Prostate gland (tissue), 2 donors: ENCODE data around the gene HIVEP3.

Experiments used
- CTCF ChIP-seq, 4 experiments: fragments of 200-600 bp in 2 of 4; fragments of 450-650 bp in 2 of 4; sonication (generic) in 2 of 4; IDR thresholded peaks; 1 replicate in 3 of 4; 2 replicates in 1 of 4; pipeline ENCODE4 v1.5.1; 2016 to 2019; ENCODE audit warnings: antibody characterized with exemption in 4 of 4, mild to moderate bottlenecking in 2 of 4, moderate library complexity in 2 of 4
- POLR2AphosphoS5 ChIP-seq: sonication (generic); formaldehyde crosslinking; IDR thresholded peaks from one replicate; pipeline ENCODE4 v1.6.1; 2017; ENCODE audit warnings: antibody characterized with exemption

- TF ChIP-seq CTCF (IDR thresholded peaks at IDR 0.05) (no peak), POLR2AphosphoS5 (no peak)
These were observed 461.7 kb downstream of the HIVEP3 start for GRCh38 chr1:41456847-41457540.
